Measurements from ENCODE around the gene GPR173. TPM values are rescaled to one million over a fixed set of nuclear protein-coding genes. Genes with fewer than 3 reads are reported as not detected.

The GPR173 gene, protein sequence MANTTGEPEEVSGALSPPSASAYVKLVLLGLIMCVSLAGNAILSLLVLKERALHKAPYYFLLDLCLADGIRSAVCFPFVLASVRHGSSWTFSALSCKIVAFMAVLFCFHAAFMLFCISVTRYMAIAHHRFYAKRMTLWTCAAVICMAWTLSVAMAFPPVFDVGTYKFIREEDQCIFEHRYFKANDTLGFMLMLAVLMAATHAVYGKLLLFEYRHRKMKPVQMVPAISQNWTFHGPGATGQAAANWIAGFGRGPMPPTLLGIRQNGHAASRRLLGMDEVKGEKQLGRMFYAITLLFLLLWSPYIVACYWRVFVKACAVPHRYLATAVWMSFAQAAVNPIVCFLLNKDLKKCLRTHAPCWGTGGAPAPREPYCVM
- total RNA-seq: 1 to 10 TPM in 1 of 4 donors, under 1 TPM in 3; 0.21 to 2.3 (median 0.72) TPM

DNA sequence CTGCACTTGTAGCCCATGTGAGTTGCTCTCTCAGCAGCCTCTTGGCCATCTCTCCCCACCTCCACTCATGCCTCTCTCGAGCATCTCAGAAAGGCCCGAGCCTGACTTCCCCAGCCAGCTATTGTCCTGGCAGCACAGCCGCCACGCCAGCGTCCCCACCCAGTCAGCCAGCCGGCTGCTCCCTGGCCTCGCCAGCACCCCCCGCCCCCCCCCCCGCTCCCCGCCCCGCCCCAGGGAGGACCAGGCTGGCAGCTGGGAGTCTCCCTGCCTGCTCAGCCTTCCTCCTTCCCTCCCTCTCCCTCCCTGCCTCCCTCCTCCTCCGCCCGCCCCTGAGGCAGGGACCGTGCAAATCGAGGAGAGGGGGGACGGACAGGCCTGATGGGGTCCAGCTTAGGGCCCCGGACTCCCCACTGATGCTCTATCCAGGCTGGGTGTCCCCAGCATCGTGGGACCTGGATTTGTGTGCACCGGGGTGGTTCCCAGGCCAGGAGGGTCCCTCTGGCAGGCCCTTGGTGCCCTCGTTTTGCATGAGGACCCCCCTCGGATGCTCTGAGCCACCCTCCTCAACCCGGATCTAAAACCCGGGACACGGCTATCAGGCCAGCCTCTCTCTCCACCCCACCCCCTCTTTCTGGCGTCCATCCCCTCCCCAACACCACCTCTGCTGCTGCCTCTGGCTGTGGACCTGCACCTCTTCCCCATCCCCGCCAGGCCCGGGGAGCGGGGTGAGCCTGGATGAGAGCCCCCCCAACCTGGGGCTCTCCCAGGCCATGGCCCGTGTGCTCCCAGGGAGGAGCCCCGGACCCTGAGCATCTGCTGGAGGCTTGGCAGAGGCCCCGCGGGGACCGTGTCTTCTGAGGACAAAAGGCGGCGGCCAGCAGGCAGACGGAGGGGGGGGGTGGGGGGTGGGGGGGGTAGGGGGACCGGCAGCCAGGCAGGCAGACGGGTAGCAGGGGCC lies at the start of gene GPR173:
TSS of gene GPR173 (plus strand) at position 621 of the 958 bp plus-strand sequence. CDS start 27,833 bp downstream, outside the sequence.
- Histone ChIP-seq H3K27me3 (no peaks in the 10 kb centered on the region), H3K9me3 (no peaks in the 10 kb centered on the region), H3K4me3 (peak within 1 kb of the TSS; percentile 43), H3K27ac (no peak within 1 kb of the TSS), H3K36me3 (no peaks in the 10 kb centered on the region), H3K4me1 (peaks cover 5% of the 10 kb centered on the region)
- no peak for DNase-seq (ENCODE audit: low spot score in 2 of 2)
- TF ChIP-seq POLR2AphosphoS5 (IDR thresholded peaks at IDR 0.05) (no peak), EP300 (IDR thresholded peaks at IDR 0.05) (no peak), POLR2A (IDR thresholded peaks at IDR 0.05) (no peak)
- TF ChIP-seq, protein P1, sequence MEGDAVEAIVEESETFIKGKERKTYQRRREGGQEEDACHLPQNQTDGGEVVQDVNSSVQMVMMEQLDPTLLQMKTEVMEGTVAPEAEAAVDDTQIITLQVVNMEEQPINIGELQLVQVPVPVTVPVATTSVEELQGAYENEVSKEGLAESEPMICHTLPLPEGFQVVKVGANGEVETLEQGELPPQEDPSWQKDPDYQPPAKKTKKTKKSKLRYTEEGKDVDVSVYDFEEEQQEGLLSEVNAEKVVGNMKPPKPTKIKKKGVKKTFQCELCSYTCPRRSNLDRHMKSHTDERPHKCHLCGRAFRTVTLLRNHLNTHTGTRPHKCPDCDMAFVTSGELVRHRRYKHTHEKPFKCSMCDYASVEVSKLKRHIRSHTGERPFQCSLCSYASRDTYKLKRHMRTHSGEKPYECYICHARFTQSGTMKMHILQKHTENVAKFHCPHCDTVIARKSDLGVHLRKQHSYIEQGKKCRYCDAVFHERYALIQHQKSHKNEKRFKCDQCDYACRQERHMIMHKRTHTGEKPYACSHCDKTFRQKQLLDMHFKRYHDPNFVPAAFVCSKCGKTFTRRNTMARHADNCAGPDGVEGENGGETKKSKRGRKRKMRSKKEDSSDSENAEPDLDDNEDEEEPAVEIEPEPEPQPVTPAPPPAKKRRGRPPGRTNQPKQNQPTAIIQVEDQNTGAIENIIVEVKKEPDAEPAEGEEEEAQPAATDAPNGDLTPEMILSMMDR (IDR thresholded peaks at IDR 0.05): no peak
- 28% methylated on average over 14 of the region's 38 CpGs for WGBS

DNA sequence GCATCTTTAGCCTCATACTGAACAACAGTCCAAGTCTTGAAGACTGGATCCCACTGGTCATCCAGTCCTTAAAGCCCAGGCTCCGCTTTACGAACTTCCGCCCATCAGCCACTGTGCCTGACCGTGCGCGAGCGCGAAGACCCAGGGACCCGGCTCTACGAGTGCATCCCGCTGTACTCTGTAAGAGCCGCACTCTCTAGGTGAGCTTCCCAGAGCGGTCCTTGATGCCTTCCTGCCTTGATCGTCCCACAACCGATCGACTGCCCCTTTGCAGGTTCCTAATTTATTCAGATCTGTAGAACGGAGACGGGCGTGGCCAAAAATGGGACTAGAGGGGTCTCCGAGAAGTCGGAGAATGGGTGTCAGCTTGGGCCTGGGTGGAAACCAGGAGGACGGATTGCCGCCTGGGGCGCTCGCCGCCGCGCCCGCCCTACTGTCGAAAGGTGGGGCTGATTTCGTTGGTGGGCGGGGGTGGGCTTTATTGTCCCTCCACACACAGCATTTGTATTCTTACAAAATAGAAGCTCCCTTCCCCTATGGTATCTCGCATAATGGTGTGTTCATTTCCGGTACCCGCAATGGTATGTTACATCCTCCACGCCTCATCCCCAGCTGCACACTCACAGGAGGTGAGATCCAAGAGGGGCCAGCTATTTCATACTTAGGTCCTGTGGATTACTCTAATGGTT lies 48.0 kb upstream of the GPR173 start:
- WGBS: 76% methylated on average over 6 of the region's 36 CpGs
- TF ChIP-seq EP300 (IDR thresholded peaks at IDR 0.05) (no peak), POLR2AphosphoS5 (IDR thresholded peaks at IDR 0.05) (no peak), POLR2A (IDR thresholded peaks at IDR 0.05) (no peak)
- TF ChIP-seq, protein P1 (IDR thresholded peaks at IDR 0.05): no peak
- no peaks in the 10 kb centered on the region for H3K27me3 ChIP-seq
- no peak overlapping the region for H3K4me3 ChIP-seq
- H3K36me3 ChIP-seq: no peaks in the 10 kb centered on the region
- no peak overlapping the region for H3K27ac ChIP-seq
- DNase-seq (ENCODE audit: low spot score in 2 of 2): no peak
- H3K4me1 ChIP-seq: peaks cover 5% of the 10 kb centered on the region
- no peaks in the 10 kb centered on the region for H3K9me3 ChIP-seq

DNA sequence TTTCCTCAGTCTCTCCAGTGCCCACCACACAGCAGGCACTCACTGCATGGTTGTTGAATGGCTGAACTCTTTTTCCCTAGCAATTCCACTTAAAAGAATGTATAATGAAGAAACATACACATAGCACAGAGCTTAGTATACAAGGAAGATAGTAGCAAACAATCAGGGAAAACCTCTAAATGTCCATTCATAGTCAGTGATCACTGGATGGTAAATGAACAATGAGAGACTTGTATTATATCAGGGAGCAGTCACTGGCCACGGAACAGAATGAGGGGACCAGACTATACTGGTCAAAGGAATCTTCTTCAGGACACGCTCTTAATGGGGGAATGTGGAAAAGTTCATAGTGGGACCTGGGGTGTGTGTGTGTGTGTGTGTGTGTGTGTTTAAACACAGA lies 46.6 kb upstream of the GPR173 start:
- Histone ChIP-seq H3K27me3 (no peaks in the 10 kb centered on the region), H3K27ac (no peak overlapping the region), H3K9me3 (no peaks in the 10 kb centered on the region), H3K4me3 (no peak overlapping the region), H3K4me1 (no peaks in the 10 kb centered on the region), H3K36me3 (no peaks in the 10 kb centered on the region)
- TF ChIP-seq POLR2AphosphoS5 (IDR thresholded peaks at IDR 0.05) (no peak), POLR2A (IDR thresholded peaks at IDR 0.05) (no peak), EP300 (IDR thresholded peaks at IDR 0.05) (no peak)
- TF ChIP-seq, protein P1 (IDR thresholded peaks at IDR 0.05): no peak
- no peak for DNase-seq (ENCODE audit: low spot score in 2 of 2)
- WGBS: 71% methylated on average over 2 of the region's 2 CpGs

DNA sequence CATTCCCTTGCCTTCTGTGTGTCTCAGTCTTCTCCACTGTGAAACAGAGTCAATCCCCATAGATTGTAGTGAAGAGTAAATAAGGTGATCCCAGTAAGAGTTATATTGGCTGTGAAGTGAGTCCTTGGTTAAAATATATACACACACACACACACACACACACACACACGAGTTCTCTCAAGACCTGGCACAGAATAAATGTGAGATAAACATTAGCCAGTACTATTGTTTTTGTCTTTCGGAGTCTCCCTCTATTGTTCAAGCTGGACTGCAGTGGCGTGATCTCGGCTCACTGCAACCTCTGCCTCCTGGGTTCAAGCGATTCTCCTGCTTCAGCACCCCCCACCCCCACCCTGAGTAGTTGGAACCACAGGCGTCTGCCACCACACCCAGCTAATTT lies 45.5 kb upstream of the GPR173 start:
- H3K27ac ChIP-seq: no peak overlapping the region
- WGBS: 71% methylated on average over 6 of the region's 6 CpGs
- no peak for DNase-seq (ENCODE audit: low spot score in 2 of 2)
- no peaks in the 10 kb centered on the region for H3K9me3 ChIP-seq
- H3K4me3 ChIP-seq: no peak overlapping the region
- no peaks in the 10 kb centered on the region for H3K4me1 ChIP-seq
- H3K36me3 ChIP-seq: no peaks in the 10 kb centered on the region
- no peaks in the 10 kb centered on the region for H3K27me3 ChIP-seq
- TF ChIP-seq POLR2AphosphoS5 (IDR thresholded peaks at IDR 0.05) (no peak), POLR2A (IDR thresholded peaks at IDR 0.05) (no peak), EP300 (IDR thresholded peaks at IDR 0.05) (no peak)
- TF ChIP-seq, protein P1 (IDR thresholded peaks at IDR 0.05): no peak
